ENCODE measurements around the gene LRP1.

Gene LRP1

DNA sequence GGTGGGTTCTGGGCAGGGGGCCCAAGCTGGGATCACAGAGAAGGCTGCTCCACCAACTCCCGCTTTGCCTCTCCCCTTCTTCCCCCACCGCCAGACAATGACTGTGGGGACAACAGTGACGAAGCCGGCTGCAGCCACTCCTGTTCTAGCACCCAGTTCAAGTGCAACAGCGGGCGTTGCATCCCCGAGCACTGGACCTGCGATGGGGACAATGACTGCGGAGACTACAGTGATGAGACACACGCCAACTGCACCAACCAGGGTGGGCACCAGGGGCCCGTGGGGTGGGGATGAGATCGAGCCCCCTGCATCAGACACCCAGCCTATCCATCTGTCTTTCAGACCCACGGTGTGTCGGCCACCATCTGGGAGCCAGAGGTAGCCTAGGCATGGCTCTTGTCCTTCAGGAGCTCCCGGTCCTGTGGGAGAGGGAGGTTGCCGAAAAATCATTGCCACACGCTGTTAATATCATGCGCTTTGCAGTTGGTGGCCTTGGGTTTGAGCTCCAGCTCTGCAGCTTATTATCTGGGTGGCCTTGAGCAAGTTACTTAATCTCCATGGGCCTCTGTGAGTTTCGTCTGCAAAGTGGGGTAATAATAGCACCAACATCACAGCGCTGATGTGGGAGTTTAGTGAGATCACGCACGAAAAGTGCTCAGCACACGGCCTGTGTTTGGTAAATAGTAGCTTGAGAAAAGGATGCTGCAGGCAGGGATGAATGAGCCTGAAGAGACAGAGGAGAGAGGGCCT, 40.9 kb downstream of the LRP1 start:
- ATAC-seq: no peak
- no peak for TF ChIP-seq OSR1 (CRISPR knock-in tag; IDR thresholded peaks at IDR 0.05)
- TF ChIP-seq ZNF565 (CRISPR knock-in tag; conservative IDR thresholded peaks at IDR 0.05; ENCODE audit: low read depth): no peak
- TF ChIP-seq RARB (CRISPR knock-in tag; IDR thresholded peaks at IDR 0.05): no peak
- TF ChIP-seq PPARA (CRISPR knock-in tag; IDR thresholded peaks at IDR 0.05; ENCODE audit: borderline replicate concordance): no peak
- TF ChIP-seq ZNF70 (CRISPR knock-in tag; IDR thresholded peaks at IDR 0.05): no peak
- TF ChIP-seq ZNF8 (CRISPR knock-in tag; IDR thresholded peaks at IDR 0.05): no peak
- no peak for TF ChIP-seq ZFP30 (CRISPR knock-in tag; IDR thresholded peaks at IDR 0.05)
- TF ChIP-seq ISL1 (CRISPR knock-in tag; IDR thresholded peaks at IDR 0.05): no peak
- TF ChIP-seq SNAI2 (CRISPR knock-in tag; IDR thresholded peaks at IDR 0.05): no peak
- TF ChIP-seq ZC3H10 (CRISPR knock-in tag; IDR thresholded peaks at IDR 0.05): no peak
- TF ChIP-seq, protein P1, sequence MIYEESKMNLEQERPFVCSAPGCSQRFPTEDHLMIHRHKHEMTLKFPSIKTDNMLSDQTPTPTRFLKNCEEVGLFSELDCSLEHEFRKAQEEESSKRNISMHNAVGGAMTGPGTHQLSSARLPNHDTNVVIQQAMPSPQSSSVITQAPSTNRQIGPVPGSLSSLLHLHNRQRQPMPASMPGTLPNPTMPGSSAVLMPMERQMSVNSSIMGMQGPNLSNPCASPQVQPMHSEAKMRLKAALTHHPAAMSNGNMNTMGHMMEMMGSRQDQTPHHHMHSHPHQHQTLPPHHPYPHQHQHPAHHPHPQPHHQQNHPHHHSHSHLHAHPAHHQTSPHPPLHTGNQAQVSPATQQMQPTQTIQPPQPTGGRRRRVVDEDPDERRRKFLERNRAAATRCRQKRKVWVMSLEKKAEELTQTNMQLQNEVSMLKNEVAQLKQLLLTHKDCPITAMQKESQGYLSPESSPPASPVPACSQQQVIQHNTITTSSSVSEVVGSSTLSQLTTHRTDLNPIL (CRISPR knock-in tag; IDR thresholded peaks at IDR 0.05; ENCODE audit: low read depth): no peak
- TF ChIP-seq TOX (CRISPR knock-in tag; IDR thresholded peaks at IDR 0.05; ENCODE audit: borderline replicate concordance): no peak
- TF ChIP-seq, protein P2, sequence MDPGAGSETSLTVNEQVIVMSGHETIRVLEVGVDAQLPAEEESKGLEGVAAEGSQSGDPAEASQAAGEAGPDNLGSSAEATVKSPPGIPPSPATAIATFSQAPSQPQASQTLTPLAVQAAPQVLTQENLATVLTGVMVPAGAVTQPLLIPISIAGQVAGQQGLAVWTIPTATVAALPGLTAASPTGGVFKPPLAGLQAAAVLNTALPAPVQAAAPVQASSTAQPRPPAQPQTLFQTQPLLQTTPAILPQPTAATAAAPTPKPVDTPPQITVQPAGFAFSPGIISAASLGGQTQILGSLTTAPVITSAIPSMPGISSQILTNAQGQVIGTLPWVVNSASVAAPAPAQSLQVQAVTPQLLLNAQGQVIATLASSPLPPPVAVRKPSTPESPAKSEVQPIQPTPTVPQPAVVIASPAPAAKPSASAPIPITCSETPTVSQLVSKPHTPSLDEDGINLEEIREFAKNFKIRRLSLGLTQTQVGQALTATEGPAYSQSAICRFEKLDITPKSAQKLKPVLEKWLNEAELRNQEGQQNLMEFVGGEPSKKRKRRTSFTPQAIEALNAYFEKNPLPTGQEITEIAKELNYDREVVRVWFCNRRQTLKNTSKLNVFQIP (CRISPR knock-in tag; IDR thresholded peaks at IDR 0.05; ENCODE audit: borderline replicate concordance, low read depth): no peak
- TF ChIP-seq GLIS3 (CRISPR knock-in tag; IDR thresholded peaks at IDR 0.05): no peak
- TF ChIP-seq ARNTL (CRISPR knock-in tag; IDR thresholded peaks at IDR 0.05; ENCODE audit: borderline replicate concordance, low read depth): no peak

DNA sequence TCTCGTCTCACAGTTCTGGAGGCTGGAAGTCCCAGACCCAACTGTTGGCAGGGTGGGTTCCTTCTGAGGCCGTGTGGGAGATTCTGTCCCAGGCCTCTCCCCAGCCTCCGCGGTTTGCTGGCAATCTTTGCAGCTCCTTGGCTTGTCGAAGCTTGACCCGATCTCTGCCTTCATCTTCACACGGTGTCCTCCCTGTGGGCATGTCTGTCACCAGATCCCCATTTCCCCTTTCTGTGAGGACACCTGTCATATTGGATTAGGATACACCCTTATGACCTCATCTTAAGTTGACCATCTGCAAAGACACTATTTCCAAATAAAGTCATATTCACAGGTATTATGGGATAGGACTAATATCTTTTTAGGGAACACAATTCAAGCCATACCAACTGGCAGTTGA, 41.7 kb downstream of the LRP1 start:
- TF ChIP-seq, protein P3, sequence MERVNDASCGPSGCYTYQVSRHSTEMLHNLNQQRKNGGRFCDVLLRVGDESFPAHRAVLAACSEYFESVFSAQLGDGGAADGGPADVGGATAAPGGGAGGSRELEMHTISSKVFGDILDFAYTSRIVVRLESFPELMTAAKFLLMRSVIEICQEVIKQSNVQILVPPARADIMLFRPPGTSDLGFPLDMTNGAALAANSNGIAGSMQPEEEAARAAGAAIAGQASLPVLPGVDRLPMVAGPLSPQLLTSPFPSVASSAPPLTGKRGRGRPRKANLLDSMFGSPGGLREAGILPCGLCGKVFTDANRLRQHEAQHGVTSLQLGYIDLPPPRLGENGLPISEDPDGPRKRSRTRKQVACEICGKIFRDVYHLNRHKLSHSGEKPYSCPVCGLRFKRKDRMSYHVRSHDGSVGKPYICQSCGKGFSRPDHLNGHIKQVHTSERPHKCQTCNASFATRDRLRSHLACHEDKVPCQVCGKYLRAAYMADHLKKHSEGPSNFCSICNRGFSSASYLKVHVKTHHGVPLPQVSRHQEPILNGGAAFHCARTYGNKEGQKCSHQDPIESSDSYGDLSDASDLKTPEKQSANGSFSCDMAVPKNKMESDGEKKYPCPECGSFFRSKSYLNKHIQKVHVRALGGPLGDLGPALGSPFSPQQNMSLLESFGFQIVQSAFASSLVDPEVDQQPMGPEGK (CRISPR knock-in tag; IDR thresholded peaks at IDR 0.05; ENCODE audit: borderline replicate concordance): no peak
- no peak for TF ChIP-seq SNAI2 (CRISPR knock-in tag; IDR thresholded peaks at IDR 0.05)
- TF ChIP-seq ZNF565 (CRISPR knock-in tag; conservative IDR thresholded peaks at IDR 0.05; ENCODE audit: low read depth): no peak
- TF ChIP-seq ZFP30 (CRISPR knock-in tag; IDR thresholded peaks at IDR 0.05): no peak
- TF ChIP-seq ZNF8 (CRISPR knock-in tag; IDR thresholded peaks at IDR 0.05): no peak
- TF ChIP-seq RARB (CRISPR knock-in tag; IDR thresholded peaks at IDR 0.05): no peak
- TF ChIP-seq, protein P2 (CRISPR knock-in tag; IDR thresholded peaks at IDR 0.05; ENCODE audit: borderline replicate concordance, low read depth): no peak
- TF ChIP-seq ZNF70 (CRISPR knock-in tag; IDR thresholded peaks at IDR 0.05): no peak
- TF ChIP-seq GLIS3 (CRISPR knock-in tag; IDR thresholded peaks at IDR 0.05): no peak
- TF ChIP-seq BACH2 (CRISPR knock-in tag; IDR thresholded peaks at IDR 0.05; ENCODE audit: borderline replicate concordance): no peak

DNA sequence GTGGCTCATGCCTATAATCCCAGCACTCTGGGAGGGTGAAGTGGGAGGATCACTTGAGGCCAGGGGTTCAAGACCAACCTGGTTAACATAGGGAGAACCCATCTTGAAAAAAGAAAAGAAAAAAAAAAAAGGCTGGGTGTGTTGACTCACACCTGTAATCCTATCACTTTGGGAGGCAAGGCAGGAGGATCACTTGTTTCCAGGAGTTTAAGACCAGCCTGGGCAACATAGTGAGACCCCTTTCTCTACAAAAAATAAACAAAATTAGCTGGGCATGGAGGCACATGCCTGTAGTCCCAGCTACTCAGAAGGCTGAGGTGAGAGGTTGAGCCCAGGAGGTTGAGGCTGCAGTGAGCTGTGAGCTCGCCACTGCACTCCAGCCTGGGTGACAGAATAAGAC, 42.1 kb downstream of the LRP1 start:
- ATAC-seq: no peak
- TF ChIP-seq, protein P4, sequence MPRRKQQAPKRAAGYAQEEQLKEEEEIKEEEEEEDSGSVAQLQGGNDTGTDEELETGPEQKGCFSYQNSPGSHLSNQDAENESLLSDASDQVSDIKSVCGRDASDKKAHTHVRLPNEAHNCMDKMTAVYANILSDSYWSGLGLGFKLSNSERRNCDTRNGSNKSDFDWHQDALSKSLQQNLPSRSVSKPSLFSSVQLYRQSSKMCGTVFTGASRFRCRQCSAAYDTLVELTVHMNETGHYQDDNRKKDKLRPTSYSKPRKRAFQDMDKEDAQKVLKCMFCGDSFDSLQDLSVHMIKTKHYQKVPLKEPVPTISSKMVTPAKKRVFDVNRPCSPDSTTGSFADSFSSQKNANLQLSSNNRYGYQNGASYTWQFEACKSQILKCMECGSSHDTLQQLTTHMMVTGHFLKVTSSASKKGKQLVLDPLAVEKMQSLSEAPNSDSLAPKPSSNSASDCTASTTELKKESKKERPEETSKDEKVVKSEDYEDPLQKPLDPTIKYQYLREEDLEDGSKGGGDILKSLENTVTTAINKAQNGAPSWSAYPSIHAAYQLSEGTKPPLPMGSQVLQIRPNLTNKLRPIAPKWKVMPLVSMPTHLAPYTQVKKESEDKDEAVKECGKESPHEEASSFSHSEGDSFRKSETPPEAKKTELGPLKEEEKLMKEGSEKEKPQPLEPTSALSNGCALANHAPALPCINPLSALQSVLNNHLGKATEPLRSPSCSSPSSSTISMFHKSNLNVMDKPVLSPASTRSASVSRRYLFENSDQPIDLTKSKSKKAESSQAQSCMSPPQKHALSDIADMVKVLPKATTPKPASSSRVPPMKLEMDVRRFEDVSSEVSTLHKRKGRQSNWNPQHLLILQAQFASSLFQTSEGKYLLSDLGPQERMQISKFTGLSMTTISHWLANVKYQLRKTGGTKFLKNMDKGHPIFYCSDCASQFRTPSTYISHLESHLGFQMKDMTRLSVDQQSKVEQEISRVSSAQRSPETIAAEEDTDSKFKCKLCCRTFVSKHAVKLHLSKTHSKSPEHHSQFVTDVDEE (CRISPR knock-in tag; IDR thresholded peaks at IDR 0.05): no peak
- TF ChIP-seq, protein P3 (CRISPR knock-in tag; IDR thresholded peaks at IDR 0.05; ENCODE audit: borderline replicate concordance): no peak
- TF ChIP-seq ESRRG (CRISPR knock-in tag; IDR thresholded peaks at IDR 0.05): no peak
- TF ChIP-seq GLIS3 (CRISPR knock-in tag; IDR thresholded peaks at IDR 0.05): no peak
- no peak for TF ChIP-seq ZNF565 (CRISPR knock-in tag; conservative IDR thresholded peaks at IDR 0.05; ENCODE audit: low read depth)
- no peak for TF ChIP-seq ZFP30 (CRISPR knock-in tag; IDR thresholded peaks at IDR 0.05)
- TF ChIP-seq, protein P5, sequence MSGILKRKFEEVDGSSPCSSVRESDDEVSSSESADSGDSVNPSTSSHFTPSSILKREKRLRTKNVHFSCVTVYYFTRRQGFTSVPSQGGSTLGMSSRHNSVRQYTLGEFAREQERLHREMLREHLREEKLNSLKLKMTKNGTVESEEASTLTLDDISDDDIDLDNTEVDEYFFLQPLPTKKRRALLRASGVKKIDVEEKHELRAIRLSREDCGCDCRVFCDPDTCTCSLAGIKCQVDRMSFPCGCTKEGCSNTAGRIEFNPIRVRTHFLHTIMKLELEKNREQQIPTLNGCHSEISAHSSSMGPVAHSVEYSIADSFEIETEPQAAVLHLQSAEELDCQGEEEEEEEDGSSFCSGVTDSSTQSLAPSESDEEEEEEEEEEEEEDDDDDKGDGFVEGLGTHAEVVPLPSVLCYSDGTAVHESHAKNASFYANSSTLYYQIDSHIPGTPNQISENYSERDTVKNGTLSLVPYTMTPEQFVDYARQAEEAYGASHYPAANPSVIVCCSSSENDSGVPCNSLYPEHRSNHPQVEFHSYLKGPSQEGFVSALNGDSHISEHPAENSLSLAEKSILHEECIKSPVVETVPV (CRISPR knock-in tag; IDR thresholded peaks at IDR 0.05): no peak
- TF ChIP-seq ARNTL (CRISPR knock-in tag; IDR thresholded peaks at IDR 0.05; ENCODE audit: borderline replicate concordance, low read depth): no peak
- no peak for TF ChIP-seq ZNF70 (CRISPR knock-in tag; IDR thresholded peaks at IDR 0.05)
- TF ChIP-seq PPARA (CRISPR knock-in tag; IDR thresholded peaks at IDR 0.05; ENCODE audit: borderline replicate concordance): no peak
- no peak for TF ChIP-seq ZNF8 (CRISPR knock-in tag; IDR thresholded peaks at IDR 0.05)
- TF ChIP-seq, protein P2 (CRISPR knock-in tag; IDR thresholded peaks at IDR 0.05; ENCODE audit: borderline replicate concordance, low read depth): no peak
- no peak for TF ChIP-seq ZFP3 (CRISPR knock-in tag; IDR thresholded peaks at IDR 0.05)

More for the DNA sequence above, 41.7 kb downstream of the LRP1 start:
- ATAC-seq: no peak
